Endodermal cell (in vitro differentiated cells): ENCODE results near the gene FIBCD1. TPM values are rescaled to one million over a fixed set of nuclear protein-coding genes. Genes with fewer than 3 reads are reported as not detected.

Experiments
- DNase-seq: peaks from one replicate; pipeline ENCODE4 v3.0.0-alpha.2; 2017
- H3K27ac ChIP-seq: 2 replicates; pipeline ENCODE4 v1.5.1; 2013; ENCODE audit warnings: mild to moderate bottlenecking, low read depth, low read length, moderate library complexity
- H3K27me3 ChIP-seq: 2 replicates; pipeline ENCODE4 v1.6.1; 2013; ENCODE audit warnings: mild to moderate bottlenecking, low read length, moderate library complexity; ENCODE audit not compliant: insufficient read depth, control insufficient read depth, poor library complexity, severe bottlenecking
- H3K36me3 ChIP-seq: 2 replicates; pipeline ENCODE4 v1.7.0; 2013; ENCODE audit warnings: mild to moderate bottlenecking, low read length, moderate library complexity; ENCODE audit not compliant: control insufficient read depth, insufficient read depth
- H3K4me1 ChIP-seq: one replicate; pipeline ENCODE4 v1.7.0; 2013; ENCODE audit warnings: low read length; ENCODE audit not compliant: control insufficient read depth, insufficient read depth
- H3K4me3 ChIP-seq: 2 replicates; pipeline ENCODE4 v1.5.1; 2013; ENCODE audit warnings: mild to moderate bottlenecking, low read length, moderate library complexity
- H3K9ac ChIP-seq: 2 replicates; pipeline ENCODE4 v1.6.1; 2013; ENCODE audit warnings: mild to moderate bottlenecking, low read length, moderate library complexity; ENCODE audit not compliant: poor library complexity, severe bottlenecking; ENCODE audit errors: extremely low read depth
- H3K9me3 ChIP-seq: 2 replicates; pipeline ENCODE4 v1.6.1; 2013; ENCODE audit warnings: mild to moderate bottlenecking, low read length, moderate library complexity; ENCODE audit not compliant: control insufficient read depth
- H3K27ac Mint-ChIP-seq: 2 replicates; pipeline ENCODE4 v1.8.0; 2020; ENCODE audit warnings: mixed read lengths
- H3K27me3 Mint-ChIP-seq: 2 replicates; pipeline ENCODE4 v1.8.0; 2021; ENCODE audit warnings: mild to moderate bottlenecking, mixed read lengths; ENCODE audit not compliant: insufficient read depth
- H3K36me3 Mint-ChIP-seq: 2 replicates; pipeline ENCODE4 v1.8.0; 2020; ENCODE audit warnings: low read depth, mixed read lengths
- H3K4me1 Mint-ChIP-seq: 2 replicates; pipeline ENCODE4 v1.8.0; 2020; ENCODE audit warnings: mixed read lengths
- H3K4me3 Mint-ChIP-seq: 2 replicates; pipeline ENCODE4 v1.8.0; 2020; ENCODE audit warnings: mild to moderate bottlenecking, moderate library complexity, mixed read lengths
- H3K9me3 Mint-ChIP-seq: 2 replicates; pipeline ENCODE4 v1.8.0; 2020; ENCODE audit warnings: mild to moderate bottlenecking, mixed read lengths
- CTCF ChIP-seq: fragments of 200-600 bp; sonication (generic); conservative IDR thresholded peaks from 2 replicates; pipeline ENCODE4 v1.5.0; 2021; ENCODE audit warnings: antibody characterized with exemption, mild to moderate bottlenecking
- WGBS, 2 experiments: methylation state at CpG; one replicate each; pipeline versions ENCODE4 v1.1.5 to v1.1.7; 2013; ENCODE audit warnings: missing lambda C conversion rate in 2 of 2, mixed read lengths in 1 of 2; ENCODE audit not compliant: insufficient coverage in 1 of 2, insufficient read length in 1 of 2; 5-methylcytosine and 5-hydroxymethylcytosine counted together
- total RNA-seq, 2 donors: library from RNA; stranded (reverse); fragmentation: NEBNext Ultra II Directional in 1 of 2; extraction: Animal tissue kit (Norgen Biotek cat#: 25700) in 1 of 2; gene quantifications; 2 replicates in 1 of 2; 3 replicates in 1 of 2; pipeline ENCODE4 v1.2.1, GENCODE V29; 2021

Gene FIBCD1
- total RNA-seq, 2 donors from 2014 or later = 2.8 to 3.7 TPM

- Histone ChIP-seq H3K4me3 (no peak overlapping the region), H3K4me1 (peaks cover 3% of the 10 kb centered on the region), H3K36me3 (peaks cover 61% of the 10 kb centered on the region), H3K9ac (no peak overlapping the region), H3K27me3 (no peaks in the 10 kb centered on the region), H3K27ac (no peak overlapping the region), H3K9me3 (no peaks in the 10 kb centered on the region)
- TF ChIP-seq CTCF = no peak
- WGBS, 2 experiments = 95 to 98% methylated on average over 8 to 9 of the region's 9 CpGs
- Mint-ChIP-seq H3K4me3 (no peak overlapping the region), H3K27me3 (no peaks in the 10 kb centered on the region), H3K4me1 (peaks cover 6% of the 10 kb centered on the region), H3K36me3 (peaks cover 80% of the 10 kb centered on the region), H3K9me3 (no peaks in the 10 kb centered on the region), H3K27ac (no peak overlapping the region)
- DNase-seq = no peak
These were observed 59.1 kb downstream of the FIBCD1 start for GRCh38 chr9:130879863-130880411.

- H3K27me3 ChIP-seq = no peaks in the 10 kb centered on the region
- H3K4me3 ChIP-seq = no peak overlapping the region
- no peak overlapping the region for H3K9ac ChIP-seq
- Mint-ChIP-seq H3K27ac (no peak overlapping the region), H3K9me3 (no peaks in the 10 kb centered on the region), H3K36me3 (peaks cover 85% of the 10 kb centered on the region), H3K4me3 (no peak overlapping the region), H3K27me3 (no peaks in the 10 kb centered on the region), H3K4me1 (no peaks in the 10 kb centered on the region)
- no peak overlapping the region for H3K27ac ChIP-seq
- peaks cover 3% of the 10 kb centered on the region for H3K4me1 ChIP-seq
- no peak for TF ChIP-seq CTCF
- H3K36me3 ChIP-seq = peaks cover 77% of the 10 kb centered on the region
- no peaks in the 10 kb centered on the region for H3K9me3 ChIP-seq
- WGBS, 2 experiments = 96 to 100% methylated on average over 6 of the region's 6 CpGs
- no peak for DNase-seq
These were observed 60.8 kb downstream of the FIBCD1 start for GRCh38 chr9:130878295-130878694.

GRCh38 chr9:130877300-130877699, 61.7 kb downstream of the FIBCD1 start:
- Mint-ChIP-seq H3K4me3 (no peak overlapping the region), H3K9me3 (no peaks in the 10 kb centered on the region), H3K27me3 (no peaks in the 10 kb centered on the region), H3K36me3 (peaks cover 89% of the 10 kb centered on the region), H3K4me1 (no peaks in the 10 kb centered on the region), H3K27ac (no peak overlapping the region)
- TF ChIP-seq CTCF = no peak
- Histone ChIP-seq H3K4me1 (no peaks in the 10 kb centered on the region), H3K27me3 (no peaks in the 10 kb centered on the region), H3K4me3 (no peak overlapping the region), H3K36me3 (peaks cover 83% of the 10 kb centered on the region), H3K9ac (no peak overlapping the region), H3K27ac (no peak overlapping the region), H3K9me3 (no peaks in the 10 kb centered on the region)
- no peak for DNase-seq
- 83 to 97% methylated on average over 2 to 6 of the region's 6 CpGs for WGBS, 2 experiments
